Endometrial microvascular endothelial cells (primary cell): ENCODE data around the gene B4GALNT4. TPM values are rescaled to one million over a fixed set of nuclear protein-coding genes. Genes with fewer than 3 reads are reported as not detected.
"Not testable (repeated sequence)": the region's sequence is repeated elsewhere in the genome, so short reads cannot be mapped to it uniquely, and the experiment has no call there.

Experiments
- in situ Hi-C: cut with HindIII; loops from 2 replicates; pipeline ENCODE4 v1.10.0; 2017; ENCODE audit warnings: low sequenced_read_pairs, low pct_unique_long_range_greater_than_20kb; ENCODE audit errors: inconsistent ontology term
- total RNA-seq: library from RNA; depleted of rRNA; stranded (reverse); fragments of >200 nt; gene quantifications from one replicate; pipeline ENCODE4 v1.2.3, GENCODE V29; 2015; ENCODE audit errors: inconsistent ontology term

Gene B4GALNT4
- total RNA-seq, 1 donor from 2014 or later: 0.09 TPM

GRCh38 chr11:353179-353873 lies 16.0 kb upstream of the B4GALNT4 start:
- in situ Hi-C loops: no loop called here

- in situ Hi-C loops: no loop called here
These were observed 13.5 kb upstream of the B4GALNT4 start for GRCh38 chr11:355581-356458.

- in situ Hi-C loops: no loop called here
These were observed 12.7 kb upstream of the B4GALNT4 start for GRCh38 chr11:356610-357009.

- in situ Hi-C loops: no loop called here
These were observed 11.7 kb upstream of the B4GALNT4 start for GRCh38 chr11:357582-357981.

GRCh38 chr11:358129-358800 lies 11.0 kb upstream of the B4GALNT4 start:
- in situ Hi-C loops: no loop called here

GRCh38 chr11:359181-359714 lies 10.1 kb upstream of the B4GALNT4 start:
- in situ Hi-C loops: no loop called here

- in situ Hi-C loops: no loop called here
These were observed 8.7 kb upstream of the B4GALNT4 start for GRCh38 chr11:360326-361280.

- in situ Hi-C loops: no loop called here
These were observed 6.5 kb upstream of the B4GALNT4 start for GRCh38 chr11:362642-363442.

GRCh38 chr11:363443-363805 lies 5.9 kb upstream of the B4GALNT4 start:
- in situ Hi-C loops: not testable (repeated sequence)

- in situ Hi-C loops: no loop called here
These were observed 5.1 kb upstream of the B4GALNT4 start for GRCh38 chr11:363948-364761.

- in situ Hi-C loops: no loop called here
These were observed 4.1 kb upstream of the B4GALNT4 start for GRCh38 chr11:364991-365725.

- in situ Hi-C loops: no loop called here
These were observed 3.5 kb upstream of the B4GALNT4 start for GRCh38 chr11:365831-366230.

GRCh38 chr11:367956-368413 lies 1.3 kb upstream of the B4GALNT4 start:
- in situ Hi-C loops: no loop called here

- in situ Hi-C loops: no loop called here
These were observed 624 bp upstream of the B4GALNT4 start for GRCh38 chr11:368414-369335.
